IMR-90 (cell line): ENCODE results near the gene TNFRSF25. TPM values are rescaled to one million over a fixed set of nuclear protein-coding genes. Genes with fewer than 3 reads are reported as not detected.
"Not testable (repeated sequence)": the region's sequence is repeated elsewhere in the genome, so short reads cannot be mapped to it uniquely, and the experiment has no call there.

Experiments used
- ATAC-seq: fragments of 200-7000 bp; cut with Tn5 transposase; 2 replicates; pipeline ENCODE4 v1.9.1; 2020; ENCODE audit warnings: low read depth, mild to moderate bottlenecking, moderate library complexity
- BruUV-seq: library from RNA; stranded (reverse); fragments of 400-500 nt; replicated peaks from 2 replicates; lab custom pipeline; 2021; lab: Mats Ljungman, UMichigan
- CTCF ChIA-PET: fragments of 300-600 bp; formaldehyde crosslinking; extraction: SDS; loops from one replicate; lab custom pipeline; 2021; ENCODE audit warnings: antibody characterized with exemption; lab: Yijun Ruan, JAX
- POLR2A ChIA-PET: fragments of 300-600 bp; sonication (Branson Sonifier 250); formaldehyde crosslinking; loops from one replicate; lab custom pipeline; 2022; ENCODE audit warnings: antibody characterized with exemption; ENCODE audit not compliant: unreplicated experiment; lab: Charles Lee
- DNase-seq: peaks from one replicate; pipeline ENCODE4 v3.0.0; 2013
- H2AFZ ChIP-seq: replicated peaks from 2 replicates; pipeline ENCODE3; 2013; ENCODE audit warnings: low read length, mild to moderate bottlenecking; ENCODE audit not compliant: poor library complexity
- H2AK5ac ChIP-seq: 2 replicates; pipeline ENCODE4 v1.6.1; 2013; ENCODE audit warnings: low read depth, low read length, inconsistent platforms
- H2AK9ac ChIP-seq: replicated peaks from 2 replicates; pipeline ENCODE3; 2013; ENCODE audit warnings: mild to moderate bottlenecking, low read depth, low read length, moderate library complexity; ENCODE audit not compliant: poor library complexity
- H2BK120ac ChIP-seq: 2 replicates; pipeline ENCODE4 v1.6.1; 2013; ENCODE audit warnings: low read depth, low read length, inconsistent platforms
- H2BK15ac ChIP-seq: 3 replicates; pipeline ENCODE4 v1.6.1; 2013; ENCODE audit warnings: low read depth, low read length, inconsistent platforms
- H2BK20ac ChIP-seq: 2 replicates; pipeline ENCODE4 v1.6.1; 2013; ENCODE audit warnings: low read depth, mild to moderate bottlenecking, inconsistent platforms, low read length, moderate library complexity
- H2BK5ac ChIP-seq: 2 replicates; pipeline ENCODE4 v1.6.1; 2013; ENCODE audit warnings: mild to moderate bottlenecking, low read depth, low read length, inconsistent platforms; ENCODE audit not compliant: poor library complexity, severe bottlenecking
- H3K14ac ChIP-seq: replicated peaks from 2 replicates; pipeline ENCODE4 v1.6.1; 2013; ENCODE audit warnings: low read depth, low read length, inconsistent platforms
- H3K18ac ChIP-seq: 2 replicates; pipeline ENCODE4 v1.6.1; 2013; ENCODE audit warnings: low read depth, low read length, control low read depth
- H3K23ac ChIP-seq: 2 replicates; pipeline ENCODE4 v1.6.1; 2013; ENCODE audit warnings: low read depth, low read length, inconsistent platforms
- H3K27ac ChIP-seq: 2 replicates; pipeline ENCODE4 v1.5.1; 2013; ENCODE audit warnings: mild to moderate bottlenecking, control low read depth, low read length; ENCODE audit not compliant: insufficient read depth
- H3K27me3 ChIP-seq: 2 replicates; pipeline ENCODE4 v1.6.1; 2013; ENCODE audit warnings: low read length; ENCODE audit not compliant: control insufficient read depth, insufficient read depth
- H3K36me3 ChIP-seq: 2 replicates; pipeline ENCODE4 v1.6.1; 2013; ENCODE audit warnings: low read length, mixed read lengths; ENCODE audit not compliant: control insufficient read depth, insufficient read depth
- H3K4ac ChIP-seq: 2 replicates; pipeline ENCODE4 v1.6.1; 2013; ENCODE audit warnings: low read depth, low read length, inconsistent platforms
- H3K4me1 ChIP-seq: 2 replicates; pipeline ENCODE4 v1.6.1; 2013; ENCODE audit warnings: low read length, mixed read lengths; ENCODE audit not compliant: control insufficient read depth, insufficient read depth
- H3K4me2 ChIP-seq: 2 replicates; pipeline ENCODE4 v1.6.1; 2013; ENCODE audit warnings: low read depth, mild to moderate bottlenecking, control low read depth, low read length, moderate library complexity
- H3K4me3 ChIP-seq: 2 replicates; pipeline ENCODE4 v1.5.1; 2013; ENCODE audit warnings: low read depth, mild to moderate bottlenecking, control low read depth, low read length, moderate library complexity; ENCODE audit not compliant: insufficient read depth
- H3K56ac ChIP-seq: 2 replicates; pipeline ENCODE4 v1.6.1; 2013; ENCODE audit warnings: low read length, inconsistent platforms; ENCODE audit not compliant: insufficient read depth; ENCODE audit errors: extremely low read depth
- H3K79me1 ChIP-seq, 2 experiments: 2 replicates each; pipeline ENCODE4 v1.6.1; 2013; ENCODE audit warnings: low read length in 2 of 2, inconsistent platforms in 1 of 2, low read depth in 1 of 2
- H3K9ac ChIP-seq: 2 replicates; pipeline ENCODE4 v1.6.1; 2013; ENCODE audit warnings: low read depth, low read length, control low read depth
- H3K9me1 ChIP-seq: 2 replicates; pipeline ENCODE4 v1.6.1; 2013; ENCODE audit warnings: low read length, inconsistent platforms; ENCODE audit not compliant: insufficient read depth
- H3K9me3 ChIP-seq: 2 replicates; pipeline ENCODE4 v1.6.1; 2013; ENCODE audit warnings: low read length; ENCODE audit not compliant: control insufficient read depth, insufficient read depth
- H4K20me1 ChIP-seq: 2 replicates; pipeline ENCODE4 v1.6.1; 2013; ENCODE audit warnings: low read length, inconsistent platforms; ENCODE audit not compliant: insufficient read depth
- H4K5ac ChIP-seq: 2 replicates; pipeline ENCODE4 v1.6.1; 2013; ENCODE audit warnings: mild to moderate bottlenecking, low read depth, low read length, control low read depth
- H4K8ac ChIP-seq, 2 experiments: 2 replicates each; pipeline ENCODE4 v1.6.1; 2013; ENCODE audit warnings: low read depth in 2 of 2, low read length in 2 of 2, control low read depth in 1 of 2, inconsistent platforms in 1 of 2
- H4K91ac ChIP-seq: 2 replicates; pipeline ENCODE4 v1.6.1; 2013; ENCODE audit warnings: low read depth, low read length, inconsistent platforms; ENCODE audit not compliant: insufficient read depth
- WGBS, 2 experiments: methylation state at CpG; one replicate each; pipeline versions ENCODE4 v1.1.5 to v1.1.7; 2013; ENCODE audit warnings: missing lambda C conversion rate in 2 of 2; ENCODE audit not compliant: insufficient read length in 1 of 2; ENCODE audit errors: extremely low coverage in 2 of 2; 5-methylcytosine and 5-hydroxymethylcytosine counted together
- dilution Hi-C: fragments of 300-500 bp; cut with HindIII; formaldehyde crosslinking; loops from one replicate; pipeline ENCODE4 v1.14.3; 2018; ENCODE audit warnings: low sequenced_read_pairs; ENCODE audit not compliant: unreplicated experiment
- in situ Hi-C: fragments of 300-500 bp; cut with MboI; formaldehyde crosslinking; loops from 3 replicates; pipeline ENCODE4 v1.14.3; 2019; ENCODE audit warnings: low sequenced_read_pairs, inconsistent platforms, mixed read lengths
- intact Hi-C: fragments of 100-400 bp; cut with micrococcal nuclease; formaldehyde crosslinking; loops from 2 replicates; pipeline ENCODE4 v1.10.0; 2022
- polyA plus RNA-seq, 3 experiments: library from polyadenylated mRNA; depleted of rRNA; stranded (reverse); fragments of >200 nt; gene quantifications; 2 replicates each; pipeline ENCODE4 v1.2.3, GENCODE V29; 2012; ENCODE audit warnings: low replicate concordance in 1 of 3
- total RNA-seq: library from RNA; depleted of rRNA; stranded (reverse); fragments of >200 nt; gene quantifications from 2 replicates; pipeline ENCODE4 v1.2.3, GENCODE V29; 2012

TNFRSF25 gene
- total and polyA plus RNA-seq, 2 of the 4 experiments (the other 2 are of a cell fraction): 1.3 to 11.2 TPM

GRCh38 chr1:6493834-6494223, 27.9 kb upstream of the TNFRSF25 start:
- H3K9ac ChIP-seq, H3K27ac ChIP-seq, H2AFZ ChIP-seq, H3K9me3 ChIP-seq, dilution Hi-C loops, CTCF ChIA-PET, H2BK120ac ChIP-seq, H3K14ac ChIP-seq, H3K23ac ChIP-seq, H3K18ac ChIP-seq, H3K9me1 ChIP-seq, H3K36me3 ChIP-seq, H4K91ac ChIP-seq, ATAC-seq, H3K4ac ChIP-seq, H2BK15ac ChIP-seq, POLR2A ChIA-PET, H3K4me3 ChIP-seq, DNase-seq, H2AK5ac ChIP-seq, H3K4me2 ChIP-seq, H4K20me1 ChIP-seq, H2BK20ac ChIP-seq, H2AK9ac ChIP-seq, H3K56ac ChIP-seq, H3K27me3 ChIP-seq, H4K5ac ChIP-seq, BruUV-seq, H2BK5ac ChIP-seq, H4K8ac ChIP-seq: not testable (repeated sequence)
- intact Hi-C loops: loop anchor here (5.0 kb wide), 1 partner anchor 247 kb away; no protein-coding TSS in a partner anchor
- WGBS, 2 experiments: 96% methylated on average over 3 of the region's 4 CpGs; no CpG with 5 or more reads in 1 of the 2 experiments
- Histone ChIP-seq H3K4me1 (peaks cover 19% of the 10 kb centered on the region), H3K79me1 (peaks cover 0 to 20% of the 10 kb centered on the region in 2 experiments; a peak in 1 of 4 replicates)
- in situ Hi-C loops: loop anchor here (10.0 kb wide), 1 partner anchor 151 kb away; no protein-coding TSS in a partner anchor
